ENCODE data around the gene JAKMIP3.

DNA sequence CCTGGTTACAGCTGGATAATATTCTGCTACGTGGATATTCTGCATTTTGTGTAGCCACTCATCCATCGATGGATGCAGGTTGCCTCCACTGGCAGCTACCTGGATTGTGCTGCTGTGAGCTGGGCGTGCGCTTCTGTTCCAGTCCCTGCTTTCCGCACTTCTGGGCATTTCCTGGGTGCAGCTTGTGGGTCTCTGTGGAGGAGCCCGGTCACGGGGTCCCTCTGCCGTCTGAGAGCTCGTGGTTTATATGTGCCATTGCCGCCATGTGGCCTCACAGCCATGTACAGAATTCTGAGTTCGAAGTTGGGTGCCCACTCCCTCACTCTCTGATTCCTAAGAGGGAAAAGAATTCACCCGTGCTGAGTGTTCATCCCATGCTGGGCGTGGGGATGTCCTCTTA is 38.3 kb downstream of the JAKMIP3 start:
- TF ChIP-seq ZKSCAN1 (IDR thresholded peaks at IDR 0.05; ENCODE audit: low read depth, low read length) (no peak), PHF8 (IDR thresholded peaks at IDR 0.05; ENCODE audit: borderline replicate concordance, low read length) (no peak)

Measured in K562 (cell line).